Activated CD8-positive, alpha-beta memory T cell treated with anti-CD3 and anti-CD28 coated beads, Interleukin-2, amount 50 U/mL, for 1 hour (primary cell): ENCODE results near the gene PRSS33.

Experiments
- DNase-seq: peaks from one replicate; pipeline ENCODE4 v3.0.0-alpha.2; 2020; ENCODE audit errors: extremely low read depth

Gene PRSS33

DNA sequence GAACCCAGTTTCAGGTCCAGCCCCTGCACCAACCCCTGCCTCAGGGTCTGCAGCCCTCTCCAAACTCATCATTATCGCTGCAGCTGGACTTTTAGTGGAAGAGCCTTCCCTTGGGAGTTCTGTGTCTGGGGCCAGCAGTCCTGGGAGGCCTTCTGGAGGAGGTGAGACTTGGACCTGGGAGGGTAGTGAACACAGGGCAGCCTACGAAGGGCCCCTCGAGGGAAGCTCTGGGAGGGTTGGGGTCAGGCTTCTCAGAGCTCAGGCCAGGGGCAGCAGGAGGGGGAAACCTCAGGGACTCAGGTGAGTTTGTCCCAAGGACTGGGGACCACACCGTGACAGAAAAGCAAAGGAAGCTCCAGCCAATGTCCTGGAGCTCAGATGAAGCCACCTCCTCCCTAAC is 46.2 kb downstream of the PRSS33 start:
- DNase-seq = no peak

DNA sequence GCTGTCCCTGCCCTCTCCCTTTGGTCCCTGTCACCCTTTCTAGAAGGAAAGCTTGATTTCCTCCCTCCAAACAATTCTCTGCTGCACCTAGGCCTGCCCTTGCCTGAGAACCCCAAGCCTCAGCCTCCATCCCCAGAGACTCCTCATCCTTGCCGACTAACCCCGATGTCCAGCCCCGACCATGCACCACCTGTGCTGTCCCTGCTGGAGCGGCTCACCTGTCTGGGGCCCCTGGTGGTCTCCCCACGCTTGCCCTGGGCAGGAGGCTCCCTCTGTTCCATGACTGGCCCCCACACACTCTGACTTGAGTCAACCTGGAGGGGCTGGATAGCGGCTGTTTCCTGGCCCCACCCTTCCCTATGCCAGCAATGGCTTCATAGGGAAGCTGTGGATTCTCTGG is 46.9 kb downstream of the PRSS33 start:
- no peak for DNase-seq

- DNase-seq = no peak
These were observed 47.5 kb downstream of the PRSS33 start for GRCh38 chr16:2739625-2740430.

DNA sequence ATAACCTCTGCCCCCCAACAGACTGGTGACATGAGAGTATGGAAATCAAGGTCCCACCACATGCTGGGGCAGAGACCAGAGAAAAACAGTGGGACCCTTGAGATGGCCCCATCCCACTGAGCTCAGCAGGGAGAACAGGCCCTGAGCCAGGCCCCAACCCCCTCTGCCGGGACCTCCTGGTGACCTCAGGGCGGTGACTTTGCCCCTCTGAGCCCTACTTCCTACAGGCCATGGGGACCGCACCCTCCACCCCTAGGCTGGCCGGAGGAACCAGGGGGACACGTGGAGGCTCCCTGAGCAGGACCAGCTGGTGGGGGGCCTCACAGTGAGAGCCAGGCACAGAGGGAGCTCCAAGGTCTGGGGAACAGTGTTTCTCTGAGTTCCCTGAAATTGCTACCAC is 48.7 kb downstream of the PRSS33 start:
- DNase-seq = no peak

DNA sequence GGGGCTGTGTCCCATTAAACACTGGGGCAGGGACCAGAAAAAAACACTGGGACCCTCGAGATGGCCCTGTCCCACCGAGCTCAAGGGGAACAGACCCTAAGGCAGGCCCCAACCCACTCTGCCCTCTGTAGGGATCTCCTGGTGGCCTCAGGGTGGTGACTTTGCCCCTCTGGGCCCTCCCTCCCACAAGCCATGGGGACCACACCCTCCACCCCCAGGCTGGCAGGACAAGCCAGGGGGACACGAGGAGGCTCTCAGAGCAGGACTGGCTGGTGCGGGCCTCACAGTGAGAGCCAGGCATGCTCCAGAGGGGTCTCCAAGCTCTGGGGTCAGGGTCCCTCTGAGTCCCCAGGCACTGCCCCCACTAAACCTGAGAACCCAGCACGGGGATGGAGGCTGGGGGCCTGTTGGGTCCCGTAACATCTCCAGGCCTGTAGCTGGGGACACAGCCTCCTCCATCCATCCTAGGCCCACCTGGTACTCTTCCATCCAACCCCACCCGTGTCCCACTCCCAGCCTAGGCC is 49.4 kb downstream of the PRSS33 start:
- no peak for DNase-seq

GRCh38 chr16:2737238-2737605 is 50.1 kb downstream of the PRSS33 start:
- no peak for DNase-seq

- no peak for DNase-seq
These were observed 50.7 kb downstream of the PRSS33 start for GRCh38 chr16:2736476-2737237.

DNA sequence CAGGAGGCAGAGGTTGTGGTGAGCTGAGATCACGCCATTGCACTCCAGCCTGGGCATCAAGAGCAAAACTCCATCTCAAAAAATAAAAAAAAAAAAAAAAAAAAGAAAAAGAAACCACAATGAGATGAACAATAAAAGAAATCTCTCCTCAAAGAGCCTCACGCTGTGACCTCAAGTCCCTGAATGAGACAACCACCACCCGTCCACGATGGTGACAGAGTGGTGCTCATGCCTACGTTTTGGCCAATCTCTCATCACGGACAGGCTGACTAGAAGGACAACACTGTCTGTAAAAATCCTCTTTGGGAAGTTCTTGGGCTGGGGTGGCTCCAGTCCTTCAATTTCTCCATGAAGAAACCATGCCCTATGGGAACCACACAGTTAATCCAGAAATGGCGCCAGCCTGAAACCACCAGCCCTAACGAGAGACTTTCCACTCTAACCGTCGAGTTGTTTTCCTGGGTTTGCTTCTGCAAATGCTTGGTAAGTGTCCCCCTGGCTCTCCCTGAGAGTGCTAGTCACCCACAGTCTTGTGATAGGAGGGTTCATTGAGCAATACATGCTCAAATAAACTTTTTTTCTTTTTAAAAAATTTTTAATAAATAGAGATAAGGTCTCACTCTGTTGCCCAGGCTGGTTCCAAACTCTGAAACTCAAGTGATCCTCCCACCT is 52.4 kb downstream of the PRSS33 start:
- no peak for DNase-seq
